IMR-90 (cell line): ENCODE measurements around the gene DLGAP4. TPM values are rescaled to one million over a fixed set of nuclear protein-coding genes. Genes with fewer than 3 reads are reported as not detected.

Experiments used
- ATAC-seq: fragments of 200-7000 bp; cut with Tn5 transposase; 2 replicates; pipeline ENCODE4 v1.9.1; 2020; ENCODE audit warnings: low read depth, mild to moderate bottlenecking, moderate library complexity
- BruUV-seq: library from RNA; stranded (reverse); fragments of 400-500 nt; replicated peaks from 2 replicates; lab custom pipeline; 2021; lab: Mats Ljungman, UMichigan
- CTCF ChIA-PET: fragments of 300-600 bp; formaldehyde crosslinking; extraction: SDS; loops from one replicate; lab custom pipeline; 2021; ENCODE audit warnings: antibody characterized with exemption; lab: Yijun Ruan, JAX
- POLR2A ChIA-PET: fragments of 300-600 bp; sonication (Branson Sonifier 250); formaldehyde crosslinking; loops from one replicate; lab custom pipeline; 2022; ENCODE audit warnings: antibody characterized with exemption; ENCODE audit not compliant: unreplicated experiment; lab: Charles Lee
- DNase-seq: peaks from one replicate; pipeline ENCODE4 v3.0.0; 2013
- H2AFZ ChIP-seq: replicated peaks from 2 replicates; pipeline ENCODE3; 2013; ENCODE audit warnings: low read length, mild to moderate bottlenecking; ENCODE audit not compliant: poor library complexity
- H2AK5ac ChIP-seq: 2 replicates; pipeline ENCODE4 v1.6.1; 2013; ENCODE audit warnings: low read depth, low read length, inconsistent platforms
- H2AK9ac ChIP-seq: replicated peaks from 2 replicates; pipeline ENCODE3; 2013; ENCODE audit warnings: mild to moderate bottlenecking, low read depth, low read length, moderate library complexity; ENCODE audit not compliant: poor library complexity
- H2BK120ac ChIP-seq: 2 replicates; pipeline ENCODE4 v1.6.1; 2013; ENCODE audit warnings: low read depth, low read length, inconsistent platforms
- H2BK15ac ChIP-seq: 3 replicates; pipeline ENCODE4 v1.6.1; 2013; ENCODE audit warnings: low read depth, low read length, inconsistent platforms
- H2BK20ac ChIP-seq: 2 replicates; pipeline ENCODE4 v1.6.1; 2013; ENCODE audit warnings: low read depth, mild to moderate bottlenecking, inconsistent platforms, low read length, moderate library complexity
- H2BK5ac ChIP-seq: 2 replicates; pipeline ENCODE4 v1.6.1; 2013; ENCODE audit warnings: mild to moderate bottlenecking, low read depth, low read length, inconsistent platforms; ENCODE audit not compliant: poor library complexity, severe bottlenecking
- H3K14ac ChIP-seq: replicated peaks from 2 replicates; pipeline ENCODE4 v1.6.1; 2013; ENCODE audit warnings: low read depth, low read length, inconsistent platforms
- H3K18ac ChIP-seq: 2 replicates; pipeline ENCODE4 v1.6.1; 2013; ENCODE audit warnings: low read depth, low read length, control low read depth
- H3K23ac ChIP-seq: 2 replicates; pipeline ENCODE4 v1.6.1; 2013; ENCODE audit warnings: low read depth, low read length, inconsistent platforms
- H3K27ac ChIP-seq: 2 replicates; pipeline ENCODE4 v1.5.1; 2013; ENCODE audit warnings: mild to moderate bottlenecking, control low read depth, low read length; ENCODE audit not compliant: insufficient read depth
- H3K27me3 ChIP-seq: 2 replicates; pipeline ENCODE4 v1.6.1; 2013; ENCODE audit warnings: low read length; ENCODE audit not compliant: control insufficient read depth, insufficient read depth
- H3K36me3 ChIP-seq: 2 replicates; pipeline ENCODE4 v1.6.1; 2013; ENCODE audit warnings: low read length, mixed read lengths; ENCODE audit not compliant: control insufficient read depth, insufficient read depth
- H3K4ac ChIP-seq: 2 replicates; pipeline ENCODE4 v1.6.1; 2013; ENCODE audit warnings: low read depth, low read length, inconsistent platforms
- H3K4me1 ChIP-seq: 2 replicates; pipeline ENCODE4 v1.6.1; 2013; ENCODE audit warnings: low read length, mixed read lengths; ENCODE audit not compliant: control insufficient read depth, insufficient read depth
- H3K4me2 ChIP-seq: 2 replicates; pipeline ENCODE4 v1.6.1; 2013; ENCODE audit warnings: low read depth, mild to moderate bottlenecking, control low read depth, low read length, moderate library complexity
- H3K4me3 ChIP-seq: 2 replicates; pipeline ENCODE4 v1.5.1; 2013; ENCODE audit warnings: low read depth, mild to moderate bottlenecking, control low read depth, low read length, moderate library complexity; ENCODE audit not compliant: insufficient read depth
- H3K56ac ChIP-seq: 2 replicates; pipeline ENCODE4 v1.6.1; 2013; ENCODE audit warnings: low read length, inconsistent platforms; ENCODE audit not compliant: insufficient read depth; ENCODE audit errors: extremely low read depth
- H3K79me1 ChIP-seq, 2 experiments: 2 replicates each; pipeline ENCODE4 v1.6.1; 2013; ENCODE audit warnings: low read length in 2 of 2, inconsistent platforms in 1 of 2, low read depth in 1 of 2
- H3K9ac ChIP-seq: 2 replicates; pipeline ENCODE4 v1.6.1; 2013; ENCODE audit warnings: low read depth, low read length, control low read depth
- H3K9me1 ChIP-seq: 2 replicates; pipeline ENCODE4 v1.6.1; 2013; ENCODE audit warnings: low read length, inconsistent platforms; ENCODE audit not compliant: insufficient read depth
- H3K9me3 ChIP-seq: 2 replicates; pipeline ENCODE4 v1.6.1; 2013; ENCODE audit warnings: low read length; ENCODE audit not compliant: control insufficient read depth, insufficient read depth
- H4K20me1 ChIP-seq: 2 replicates; pipeline ENCODE4 v1.6.1; 2013; ENCODE audit warnings: low read length, inconsistent platforms; ENCODE audit not compliant: insufficient read depth
- H4K5ac ChIP-seq: 2 replicates; pipeline ENCODE4 v1.6.1; 2013; ENCODE audit warnings: mild to moderate bottlenecking, low read depth, low read length, control low read depth
- H4K8ac ChIP-seq, 2 experiments: 2 replicates each; pipeline ENCODE4 v1.6.1; 2013; ENCODE audit warnings: low read depth in 2 of 2, low read length in 2 of 2, control low read depth in 1 of 2, inconsistent platforms in 1 of 2
- H4K91ac ChIP-seq: 2 replicates; pipeline ENCODE4 v1.6.1; 2013; ENCODE audit warnings: low read depth, low read length, inconsistent platforms; ENCODE audit not compliant: insufficient read depth
- MAFK ChIP-seq: IDR thresholded peaks from 2 replicates; pipeline ENCODE4 v1.6.1; 2012; ENCODE audit warnings: low read depth, low read length, improper control_type of control experiment
- SMC3 ChIP-seq: fragments of 150-350 bp; IDR thresholded peaks from 2 replicates; pipeline ENCODE4 v1.6.1; 2016; ENCODE audit warnings: low read depth, mild to moderate bottlenecking, antibody characterized with exemption, low read length, moderate library complexity
- USF2 ChIP-seq: fragments of 150-350 bp; IDR thresholded peaks from 2 replicates; pipeline ENCODE4 v1.6.1; 2017; ENCODE audit warnings: mild to moderate bottlenecking, antibody characterized with exemption, low read length, low read depth
- WGBS, 2 experiments: methylation state at CpG; one replicate each; pipeline versions ENCODE4 v1.1.5 to v1.1.7; 2013; ENCODE audit warnings: missing lambda C conversion rate in 2 of 2; ENCODE audit not compliant: insufficient read length in 1 of 2; ENCODE audit errors: extremely low coverage in 2 of 2; 5-methylcytosine and 5-hydroxymethylcytosine counted together
- dilution Hi-C: fragments of 300-500 bp; cut with HindIII; formaldehyde crosslinking; loops from one replicate; pipeline ENCODE4 v1.14.3; 2018; ENCODE audit warnings: low sequenced_read_pairs; ENCODE audit not compliant: unreplicated experiment
- in situ Hi-C: fragments of 300-500 bp; cut with MboI; formaldehyde crosslinking; loops from 3 replicates; pipeline ENCODE4 v1.14.3; 2019; ENCODE audit warnings: low sequenced_read_pairs, inconsistent platforms, mixed read lengths
- intact Hi-C: fragments of 100-400 bp; cut with micrococcal nuclease; formaldehyde crosslinking; loops from 2 replicates; pipeline ENCODE4 v1.10.0; 2022
- polyA plus RNA-seq, 3 experiments: library from polyadenylated mRNA; depleted of rRNA; stranded (reverse); fragments of >200 nt; gene quantifications; 2 replicates each; pipeline ENCODE4 v1.2.3, GENCODE V29; 2012; ENCODE audit warnings: low replicate concordance in 1 of 3
- total RNA-seq: library from RNA; depleted of rRNA; stranded (reverse); fragments of >200 nt; gene quantifications from 2 replicates; pipeline ENCODE4 v1.2.3, GENCODE V29; 2012
- TF ChIP-seq, protein P1 (sequence below): fragments of 150-350 bp; IDR thresholded peaks from 2 replicates; pipeline ENCODE4 v1.6.1; 2016; ENCODE audit warnings: low read depth, mild to moderate bottlenecking, low read length, moderate library complexity, borderline replicate concordance

DLGAP4 gene
- total and polyA plus RNA-seq, 2 of the 4 experiments (the other 2 are of a cell fraction) = 32.3 to 73.2 TPM

GRCh38 chr20:36435124-36435523 lies 129.0 kb downstream of the DLGAP4 start:
- in situ Hi-C loops = loop anchor here (25.0 kb wide), 1 partner anchor 448 kb away; no protein-coding TSS in a partner anchor
- POLR2A ChIA-PET = no interaction called here
- ATAC-seq = no peak

More at GRCh38 chr20:36435124-36435523, 129.0 kb downstream of the DLGAP4 start:
- Histone ChIP-seq H4K91ac (no peak overlapping the region), H3K4me1 (no peaks in the 10 kb centered on the region), H3K79me1 (no peaks in the 10 kb centered on the region), H2BK120ac (no peak overlapping the region), H2BK20ac (no peak overlapping the region), H2AFZ (no peak overlapping the region), H2AK5ac (no peak overlapping the region), H3K36me3 (no peaks in the 10 kb centered on the region), H3K9me3 (no peaks in the 10 kb centered on the region), H3K4ac (no peak overlapping the region), H4K5ac (no peak overlapping the region), H3K27me3 (peaks cover 26% of the 10 kb centered on the region), H3K9me1 (0 out of 2 replicates have a peak, but pooled peaks cover 1% of the 10 kb centered on the region), H4K20me1 (no peaks in the 10 kb centered on the region), H3K23ac (no peak overlapping the region), H3K27ac (no peak overlapping the region), H3K9ac (no peak overlapping the region), H2BK15ac (no peak overlapping the region), H2AK9ac (peak overlapping the region; percentile 16), H3K56ac (no peak overlapping the region), H3K4me2 (no peak overlapping the region), H3K14ac (no peak overlapping the region), H3K4me3 (no peak overlapping the region), H2BK5ac (no peak overlapping the region), H3K18ac (no peak overlapping the region), H4K8ac (no peak overlapping the region)
- intact Hi-C loops (loop anchor here (5.0 kb wide), 1 partner anchor 438 kb away; no protein-coding TSS in a partner anchor), dilution Hi-C loops (no loop called here)
- BruUV-seq = no TSS peak
- 69% methylated on average over 6 of the region's 7 CpGs; no CpG with 5 or more reads in 1 of the 2 experiments for WGBS, 2 experiments
- TF ChIP-seq SMC3 (no peak), MAFK (no peak), USF2 (no peak)
- TF ChIP-seq, protein P1, sequence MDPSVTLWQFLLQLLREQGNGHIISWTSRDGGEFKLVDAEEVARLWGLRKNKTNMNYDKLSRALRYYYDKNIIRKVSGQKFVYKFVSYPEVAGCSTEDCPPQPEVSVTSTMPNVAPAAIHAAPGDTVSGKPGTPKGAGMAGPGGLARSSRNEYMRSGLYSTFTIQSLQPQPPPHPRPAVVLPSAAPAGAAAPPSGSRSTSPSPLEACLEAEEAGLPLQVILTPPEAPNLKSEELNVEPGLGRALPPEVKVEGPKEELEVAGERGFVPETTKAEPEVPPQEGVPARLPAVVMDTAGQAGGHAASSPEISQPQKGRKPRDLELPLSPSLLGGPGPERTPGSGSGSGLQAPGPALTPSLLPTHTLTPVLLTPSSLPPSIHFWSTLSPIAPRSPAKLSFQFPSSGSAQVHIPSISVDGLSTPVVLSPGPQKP = no peak
- no peak for DNase-seq
- CTCF ChIA-PET = no interaction called here
